ENCODE measurements around the gene UGT8. TPM values are rescaled to one million over a fixed set of nuclear protein-coding genes. Genes with fewer than 3 reads are reported as not detected.
A peak's percentile ranks its signal among the peaks of the same experiment; 100 is the strongest.
"Not testable (repeated sequence)": the region's sequence is repeated elsewhere in the genome, so short reads cannot be mapped to it uniquely, and the experiment has no call there.

Gene UGT8
- total RNA-seq, 1 donor from 2014 or later: 2.8 TPM

DNA sequence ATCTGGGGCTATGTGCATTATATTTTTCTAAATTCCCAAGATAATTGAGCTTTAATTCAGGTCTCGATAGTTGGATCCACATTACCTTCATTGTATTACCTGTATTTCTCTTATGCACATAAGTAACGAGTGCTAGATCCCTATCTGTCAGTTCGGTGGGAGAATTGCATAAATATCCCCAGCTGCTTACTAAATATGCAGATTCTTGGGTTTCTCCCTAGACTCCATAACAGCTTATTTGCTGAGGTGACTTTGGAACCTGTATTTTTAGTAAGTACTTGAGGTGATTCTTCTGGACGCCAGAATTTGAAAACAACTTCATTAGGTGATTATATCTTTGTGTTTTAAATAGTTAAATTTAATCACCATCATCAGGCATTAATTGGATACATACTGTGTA lies 15.0 kb downstream of the UGT8 start:
- ATAC-seq (no peak), DNase-seq (no peak)
- Histone ChIP-seq H3K36me3 (no peaks in the 10 kb centered on the region), H3K4me3 (no peak overlapping the region), H3K9me3 (no peaks in the 10 kb centered on the region), H3K4me1 (no peaks in the 10 kb centered on the region), H3K27ac (no peak overlapping the region), H3K27me3 (no peaks in the 10 kb centered on the region)
- intact Hi-C loops (cut with DNase I): no loop called here
- no peak for TF ChIP-seq CTCF (IDR thresholded peaks at IDR 0.05)

GRCh38 chr4:114615435-114615834 lies 16.8 kb downstream of the UGT8 start:
- no peaks in the 10 kb centered on the region for H3K27me3 ChIP-seq
- H3K9me3 ChIP-seq: no peaks in the 10 kb centered on the region
- no peaks in the 10 kb centered on the region for H3K36me3 ChIP-seq
- H3K27ac ChIP-seq: no peak overlapping the region
- H3K4me3 ChIP-seq: peak overlapping the region; percentile 35
- intact Hi-C loops (cut with DNase I): no loop called here
- no peaks in the 10 kb centered on the region for H3K4me1 ChIP-seq
- DNase-seq: no peak
- peak; percentile 62 for ATAC-seq
- no peak for TF ChIP-seq CTCF (IDR thresholded peaks at IDR 0.05)

DNA sequence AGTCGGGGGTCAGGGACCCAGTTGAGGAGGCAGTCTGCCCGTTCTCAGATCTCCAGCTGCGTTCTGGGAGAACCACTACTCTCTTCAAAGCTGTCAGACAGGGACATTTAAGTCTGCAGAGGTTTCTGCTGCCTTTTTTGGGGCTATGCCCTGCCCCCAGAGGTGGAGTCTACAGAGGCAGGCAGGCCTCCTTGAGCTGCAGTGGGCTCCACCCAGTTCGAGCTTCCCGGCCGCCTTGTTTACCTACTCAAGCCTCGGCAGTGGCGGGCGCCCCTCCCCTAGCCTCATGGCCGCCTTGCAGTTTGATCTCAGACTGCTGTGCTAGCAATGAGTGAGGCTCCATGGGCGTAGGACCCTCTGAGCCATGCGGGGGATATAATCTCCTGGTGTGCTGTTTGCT lies 17.4 kb downstream of the UGT8 start:
- ATAC-seq; H3K36me3 ChIP-seq; H3K27me3 ChIP-seq; H3K27ac ChIP-seq; H3K4me1 ChIP-seq; intact Hi-C loops (cut with DNase I); H3K9me3 ChIP-seq: not testable (repeated sequence)
- peak; percentile 87 for DNase-seq
- peak overlapping the region; percentile 35 for H3K4me3 ChIP-seq

DNA sequence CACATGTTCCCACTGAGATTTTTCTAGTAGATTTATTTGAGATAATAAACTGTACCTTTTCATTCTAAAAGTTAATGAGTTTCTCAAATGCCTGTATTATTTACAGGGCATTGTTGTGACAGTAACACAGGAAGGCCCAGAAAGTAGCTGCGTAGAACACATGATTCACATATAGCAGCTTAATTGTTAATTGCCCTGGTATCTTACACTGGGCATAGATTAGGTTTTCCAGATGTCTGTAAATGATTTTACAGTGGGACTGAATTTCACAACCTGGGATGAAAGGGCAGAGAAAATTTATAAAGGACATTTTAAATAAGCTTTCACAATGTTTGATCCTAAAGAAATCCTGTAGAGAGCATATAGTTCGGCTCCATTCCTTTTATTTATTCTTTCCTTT lies 27.6 kb downstream of the UGT8 start:
- intact Hi-C loops (cut with DNase I): no loop called here
- Histone ChIP-seq H3K4me3 (no peak overlapping the region), H3K27ac (no peak overlapping the region), H3K9me3 (no peaks in the 10 kb centered on the region), H3K36me3 (no peaks in the 10 kb centered on the region), H3K4me1 (no peaks in the 10 kb centered on the region), H3K27me3 (no peaks in the 10 kb centered on the region)
- TF ChIP-seq CTCF (IDR thresholded peaks at IDR 0.05): no peak
- DNase-seq (no peak), ATAC-seq (no peak)

DNA sequence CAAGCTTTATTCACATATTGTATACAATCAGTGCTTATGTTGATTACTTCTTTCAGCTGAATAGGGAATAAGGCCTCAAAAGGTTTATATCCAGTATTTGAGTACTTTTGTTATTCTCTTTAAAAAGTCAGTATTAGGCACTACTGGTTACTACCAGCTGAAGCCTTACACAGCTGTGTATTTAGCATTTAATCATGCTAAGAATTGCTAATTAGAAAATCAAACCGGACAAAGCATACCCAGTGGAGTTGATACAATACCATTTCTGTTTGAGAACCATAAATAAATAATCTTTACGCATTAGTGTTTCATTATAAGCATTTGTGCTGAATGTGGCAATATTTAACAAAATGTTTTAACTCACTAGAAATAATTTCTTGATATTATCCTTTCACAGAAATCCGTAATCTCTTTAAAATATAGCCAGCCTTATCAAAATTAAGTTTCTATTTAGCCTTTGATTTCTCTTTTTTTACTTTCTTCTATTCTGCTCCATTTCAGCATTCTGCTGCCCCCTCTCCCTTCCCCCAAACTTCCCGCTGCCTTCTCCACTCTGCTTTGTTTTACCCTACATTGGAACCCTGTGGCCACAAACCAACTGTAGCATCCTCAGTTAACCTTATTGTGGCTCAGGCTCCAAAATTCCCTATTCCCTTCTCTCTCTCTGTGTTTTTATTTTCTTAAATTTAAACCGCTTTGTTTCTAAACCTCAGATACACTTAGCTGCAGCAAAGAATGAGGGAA lies 37.8 kb downstream of the UGT8 start:
- DNase-seq (no peak), ATAC-seq (no peak)
- intact Hi-C loops (cut with DNase I): no loop called here
- H3K27ac ChIP-seq: no peak overlapping the region
- H3K4me3 ChIP-seq: no peak overlapping the region
- no peaks in the 10 kb centered on the region for H3K9me3 ChIP-seq
- no peak for TF ChIP-seq CTCF (IDR thresholded peaks at IDR 0.05)
- no peaks in the 10 kb centered on the region for H3K36me3 ChIP-seq
- no peaks in the 10 kb centered on the region for H3K27me3 ChIP-seq
- H3K4me1 ChIP-seq: no peaks in the 10 kb centered on the region

DNA sequence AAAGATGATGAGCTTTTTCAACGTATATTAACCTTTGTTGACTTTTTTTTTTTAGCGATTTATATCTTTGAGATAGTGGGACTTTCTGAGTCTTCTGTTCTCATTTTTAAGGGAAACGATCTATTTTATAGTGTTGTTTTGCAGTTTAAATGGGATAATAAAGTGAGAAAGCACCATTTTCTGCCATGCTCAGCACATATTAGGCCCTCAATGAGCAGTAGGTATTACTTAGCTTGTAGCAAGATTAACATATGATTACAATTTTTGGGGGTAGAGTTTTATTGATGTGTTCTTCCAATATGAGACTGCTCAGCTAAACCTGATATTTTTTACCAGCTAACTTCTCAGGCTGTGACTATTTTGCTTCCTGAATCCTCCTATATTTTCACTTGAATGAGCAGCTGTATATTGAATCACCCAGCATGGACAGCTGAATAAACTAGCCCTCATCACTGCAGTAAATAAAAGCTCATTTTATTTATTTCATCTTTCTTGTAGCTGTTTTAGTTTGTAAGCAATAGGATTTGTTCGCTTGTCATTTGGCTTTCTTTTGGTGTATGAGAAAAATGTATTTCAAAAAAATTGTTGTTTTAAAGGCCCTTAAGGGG lies 43.7 kb downstream of the UGT8 start:
- intact Hi-C loops (cut with DNase I): no loop called here
- no peak for TF ChIP-seq CTCF (IDR thresholded peaks at IDR 0.05)

More for the DNA sequence above, 43.7 kb downstream of the UGT8 start:
- Histone ChIP-seq H3K4me3 (no peak overlapping the region), H3K36me3 (no peaks in the 10 kb centered on the region), H3K4me1 (no peaks in the 10 kb centered on the region), H3K27me3 (no peaks in the 10 kb centered on the region), H3K27ac (no peak overlapping the region), H3K9me3 (no peaks in the 10 kb centered on the region)
- DNase-seq (no peak), ATAC-seq (no peak)
